Endodermal cell (in vitro differentiated cells): ENCODE results near the gene LIMK2. TPM values are rescaled to one million over a fixed set of nuclear protein-coding genes. Genes with fewer than 3 reads are reported as not detected.

Experiments used
- DNase-seq: peaks from one replicate; pipeline ENCODE4 v3.0.0-alpha.2; 2017
- H3K27ac ChIP-seq: 2 replicates; pipeline ENCODE4 v1.5.1; 2013; ENCODE audit warnings: mild to moderate bottlenecking, low read depth, low read length, moderate library complexity
- H3K27me3 ChIP-seq: 2 replicates; pipeline ENCODE4 v1.6.1; 2013; ENCODE audit warnings: mild to moderate bottlenecking, low read length, moderate library complexity; ENCODE audit not compliant: insufficient read depth, control insufficient read depth, poor library complexity, severe bottlenecking
- H3K36me3 ChIP-seq: 2 replicates; pipeline ENCODE4 v1.7.0; 2013; ENCODE audit warnings: mild to moderate bottlenecking, low read length, moderate library complexity; ENCODE audit not compliant: control insufficient read depth, insufficient read depth
- H3K4me1 ChIP-seq: one replicate; pipeline ENCODE4 v1.7.0; 2013; ENCODE audit warnings: low read length; ENCODE audit not compliant: control insufficient read depth, insufficient read depth
- H3K4me3 ChIP-seq: 2 replicates; pipeline ENCODE4 v1.5.1; 2013; ENCODE audit warnings: mild to moderate bottlenecking, low read length, moderate library complexity
- H3K9ac ChIP-seq: 2 replicates; pipeline ENCODE4 v1.6.1; 2013; ENCODE audit warnings: mild to moderate bottlenecking, low read length, moderate library complexity; ENCODE audit not compliant: poor library complexity, severe bottlenecking; ENCODE audit errors: extremely low read depth
- H3K9me3 ChIP-seq: 2 replicates; pipeline ENCODE4 v1.6.1; 2013; ENCODE audit warnings: mild to moderate bottlenecking, low read length, moderate library complexity; ENCODE audit not compliant: control insufficient read depth
- H3K27ac Mint-ChIP-seq: 2 replicates; pipeline ENCODE4 v1.8.0; 2020; ENCODE audit warnings: mixed read lengths
- H3K27me3 Mint-ChIP-seq: 2 replicates; pipeline ENCODE4 v1.8.0; 2021; ENCODE audit warnings: mild to moderate bottlenecking, mixed read lengths; ENCODE audit not compliant: insufficient read depth
- H3K36me3 Mint-ChIP-seq: 2 replicates; pipeline ENCODE4 v1.8.0; 2020; ENCODE audit warnings: low read depth, mixed read lengths
- H3K4me1 Mint-ChIP-seq: 2 replicates; pipeline ENCODE4 v1.8.0; 2020; ENCODE audit warnings: mixed read lengths
- H3K4me3 Mint-ChIP-seq: 2 replicates; pipeline ENCODE4 v1.8.0; 2020; ENCODE audit warnings: mild to moderate bottlenecking, moderate library complexity, mixed read lengths
- H3K9me3 Mint-ChIP-seq: 2 replicates; pipeline ENCODE4 v1.8.0; 2020; ENCODE audit warnings: mild to moderate bottlenecking, mixed read lengths
- CTCF ChIP-seq: fragments of 200-600 bp; sonication (generic); conservative IDR thresholded peaks from 2 replicates; pipeline ENCODE4 v1.5.0; 2021; ENCODE audit warnings: antibody characterized with exemption, mild to moderate bottlenecking
- WGBS, 2 experiments: methylation state at CpG; one replicate each; pipeline versions ENCODE4 v1.1.5 to v1.1.7; 2013; ENCODE audit warnings: missing lambda C conversion rate in 2 of 2, mixed read lengths in 1 of 2; ENCODE audit not compliant: insufficient coverage in 1 of 2, insufficient read length in 1 of 2; 5-methylcytosine and 5-hydroxymethylcytosine counted together
- total RNA-seq, 2 donors: library from RNA; stranded (reverse); fragmentation: NEBNext Ultra II Directional in 1 of 2; extraction: Animal tissue kit (Norgen Biotek cat#: 25700) in 1 of 2; gene quantifications; 2 replicates in 1 of 2; 3 replicates in 1 of 2; pipeline ENCODE4 v1.2.1, GENCODE V29; 2021

Gene LIMK2
- total RNA-seq, 2 donors from 2014 or later, result 41.4 to 42.2 TPM

DNA sequence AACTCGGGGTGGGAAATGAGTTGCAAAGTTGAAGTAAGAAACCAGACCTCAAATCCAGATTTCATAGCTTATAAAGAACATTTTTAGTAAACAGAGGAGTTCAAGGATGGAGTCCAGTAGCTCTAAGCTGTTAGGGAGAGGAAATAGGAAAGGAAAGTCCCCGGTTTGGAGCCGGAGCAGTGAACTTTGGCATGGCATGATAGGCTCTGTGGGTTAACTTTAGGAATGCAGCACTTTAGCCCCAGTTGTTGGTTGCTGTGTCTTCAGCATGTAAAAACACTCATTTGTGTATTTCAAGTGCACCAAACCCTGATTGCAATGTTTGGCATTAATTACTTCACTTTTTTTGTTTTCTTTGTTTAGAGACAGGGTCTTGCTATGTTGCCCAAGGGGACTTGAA lies 88.8 kb downstream of the LIMK2 start:
- Histone ChIP-seq H3K4me1 (no peaks in the 10 kb centered on the region), H3K27me3 (no peaks in the 10 kb centered on the region), H3K36me3 (no peaks in the 10 kb centered on the region), H3K27ac (no peak overlapping the region), H3K9me3 (no peaks in the 10 kb centered on the region), H3K9ac (no peak overlapping the region), H3K4me3 (no peak overlapping the region)
- Mint-ChIP-seq H3K9me3 (no peaks in the 10 kb centered on the region), H3K27me3 (peaks cover 1% of the 10 kb centered on the region), H3K4me1 (no peaks in the 10 kb centered on the region), H3K27ac (no peak overlapping the region), H3K4me3 (no peak overlapping the region), H3K36me3 (no peaks in the 10 kb centered on the region)
- TF ChIP-seq CTCF, result no peak
- 86 to 88% methylated on average over 2 to 3 of the region's 3 CpGs for WGBS, 2 experiments
- no peak for DNase-seq

DNA sequence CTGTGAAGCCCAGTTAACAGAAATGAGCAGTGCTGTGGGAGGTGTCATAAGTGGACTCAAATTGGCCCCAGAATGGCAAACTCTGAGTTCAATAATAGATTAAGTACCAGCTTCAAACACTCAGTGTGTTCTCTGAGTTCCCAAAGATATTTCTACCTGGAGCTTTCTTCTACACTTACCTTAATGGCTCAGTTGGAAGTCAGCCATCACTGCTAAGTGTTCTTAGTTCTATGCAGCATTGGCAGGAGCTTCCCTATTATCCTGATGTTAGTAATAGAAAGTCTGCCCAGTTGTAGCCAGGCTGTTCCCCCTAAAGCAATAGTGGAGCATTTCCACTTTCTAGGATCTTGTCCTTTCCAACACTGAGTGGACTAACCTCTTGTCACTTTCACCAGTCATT lies 89.9 kb downstream of the LIMK2 start:
- Mint-ChIP-seq H3K36me3 (no peaks in the 10 kb centered on the region), H3K4me1 (no peaks in the 10 kb centered on the region), H3K4me3 (no peak overlapping the region), H3K27ac (no peak overlapping the region), H3K9me3 (no peaks in the 10 kb centered on the region), H3K27me3 (peaks cover 1% of the 10 kb centered on the region)
- no peaks in the 10 kb centered on the region for H3K4me1 ChIP-seq
- H3K27me3 ChIP-seq, result no peaks in the 10 kb centered on the region
- H3K27ac ChIP-seq, result no peak overlapping the region
- no peak for DNase-seq
- H3K9ac ChIP-seq, result no peak overlapping the region
- no peak overlapping the region for H3K4me3 ChIP-seq
- no peak for TF ChIP-seq CTCF
- no peaks in the 10 kb centered on the region for H3K36me3 ChIP-seq
- no peaks in the 10 kb centered on the region for H3K9me3 ChIP-seq

DNA sequence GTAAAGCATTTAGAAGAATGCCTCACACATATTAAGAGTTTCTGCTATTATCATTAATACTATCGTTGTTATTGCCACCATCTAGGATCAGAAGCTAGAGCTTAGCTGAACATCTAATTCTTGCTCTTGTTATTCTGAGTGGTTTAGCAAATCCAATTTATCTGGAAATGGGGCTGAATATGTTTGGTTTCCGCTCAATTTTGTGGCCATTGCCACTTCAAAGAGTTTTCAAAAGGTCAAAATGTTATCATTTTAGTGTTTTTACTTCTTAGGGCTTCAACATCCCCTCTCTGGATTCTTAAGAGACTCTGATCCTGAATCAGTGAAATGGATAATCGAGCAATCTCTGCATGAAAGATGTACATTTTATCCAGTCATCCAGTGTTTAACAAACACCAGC lies 90.4 kb downstream of the LIMK2 start:
- no peak overlapping the region for H3K27ac ChIP-seq
- H3K9me3 ChIP-seq, result no peaks in the 10 kb centered on the region
- no peaks in the 10 kb centered on the region for H3K4me1 Mint-ChIP-seq
- 89 to 100% methylated on average over 1 to 3 of the region's 3 CpGs for WGBS, 2 experiments
- H3K27me3 Mint-ChIP-seq, result peaks cover 1% of the 10 kb centered on the region
- no peaks in the 10 kb centered on the region for H3K27me3 ChIP-seq
- TF ChIP-seq CTCF, result no peak
- no peaks in the 10 kb centered on the region for H3K36me3 Mint-ChIP-seq
- H3K9ac ChIP-seq, result no peak overlapping the region
- no peak overlapping the region for H3K27ac Mint-ChIP-seq
- no peaks in the 10 kb centered on the region for H3K4me1 ChIP-seq
- H3K4me3 Mint-ChIP-seq, result no peak overlapping the region
- no peak for DNase-seq
- H3K36me3 ChIP-seq, result no peaks in the 10 kb centered on the region
- no peak overlapping the region for H3K4me3 ChIP-seq
- H3K9me3 Mint-ChIP-seq, result no peaks in the 10 kb centered on the region
